ENCODE results near the gene SMARCE1. TPM values are rescaled to one million over a fixed set of nuclear protein-coding genes. Genes with fewer than 3 reads are reported as not detected.

The SMARCE1 gene
- total RNA-seq, 2 experiments from 2014 or later, result 97.7 to 106 TPM

Other genes starting within 250 kb of the SMARCE1 start
- gene TOP2A, start 229.9 kb downstream of the SMARCE1 start, total RNA-seq, result 100 to 1,000 TPM; 159 to 160 TPM
- 1 to 10 TPM; 1.9 to 2.0 TPM for gene IGFBP4, start 204.4 kb downstream of the SMARCE1 start, total RNA-seq
- 1 to 10 TPM; 4.7 to 5.1 TPM for gene TNS4, start 146.2 kb downstream of the SMARCE1 start, total RNA-seq
- gene CCR7, start 82.3 kb downstream of the SMARCE1 start, total RNA-seq, result 100 to 1,000 TPM; 120 to 125 TPM
- gene KRT222, start 17.4 kb upstream of the SMARCE1 start, total RNA-seq, result not detected
- not detected for gene KRT24, start 55.9 kb upstream of the SMARCE1 start, total RNA-seq
- gene KRT25, start 107.5 kb upstream of the SMARCE1 start, total RNA-seq, result not detected
- gene KRT26, start 124.4 kb upstream of the SMARCE1 start, total RNA-seq, result not detected
- gene KRT27, start 134.7 kb upstream of the SMARCE1 start, total RNA-seq, result not detected
- not detected for gene KRT28, start 152.1 kb upstream of the SMARCE1 start, total RNA-seq
- gene KRT10, start 174.8 kb upstream of the SMARCE1 start, total RNA-seq, result 10 to 100 TPM; 44.6 to 45.2 TPM
- not detected for gene KRT12, start 219.4 kb upstream of the SMARCE1 start, total RNA-seq
- not detected for gene KRT20, start 237.4 kb upstream of the SMARCE1 start, total RNA-seq